Ishikawa (cell line): Measurements from ENCODE around the gene PTPN11.

Experiments used
- CEBPB ChIP-seq: IDR thresholded peaks from 2 replicates; pipeline ENCODE4 v1.6.1; 2012
- CREB1 ChIP-seq: IDR thresholded peaks from 2 replicates; pipeline ENCODE4 v1.6.1; 2012; ENCODE audit warnings: low read depth
- EGR1 ChIP-seq: IDR thresholded peaks from 2 replicates; pipeline ENCODE4 v1.6.1; 2012
- EP300 ChIP-seq: IDR thresholded peaks from 2 replicates; pipeline ENCODE4 v1.6.1; 2012; ENCODE audit warnings: borderline replicate concordance
- FOXM1 ChIP-seq: IDR thresholded peaks from 2 replicates; pipeline ENCODE4 v1.6.1; 2012; ENCODE audit warnings: low read depth, borderline replicate concordance
- MAX ChIP-seq: IDR thresholded peaks from 2 replicates; pipeline ENCODE4 v1.6.1; 2012
- NFIC ChIP-seq: IDR thresholded peaks from 2 replicates; pipeline ENCODE4 v1.6.1; 2012
- RAD21 ChIP-seq: IDR thresholded peaks from 2 replicates; pipeline ENCODE4 v1.6.1; 2012; ENCODE audit warnings: low read depth
- REST ChIP-seq: IDR thresholded peaks from 2 replicates; pipeline ENCODE4 v1.6.1; 2012; ENCODE audit warnings: low read depth, mild to moderate bottlenecking
- TAF1 ChIP-seq: IDR thresholded peaks from 2 replicates; pipeline ENCODE4 v1.6.1; 2012; ENCODE audit warnings: low read depth, mild to moderate bottlenecking
- TCF12 ChIP-seq: IDR thresholded peaks from 2 replicates; pipeline ENCODE4 v1.6.1; 2012; ENCODE audit warnings: low read depth
- TEAD4 ChIP-seq: IDR thresholded peaks from 2 replicates; pipeline ENCODE4 v1.6.1; 2012
- USF1 ChIP-seq: IDR thresholded peaks from 2 replicates; pipeline ENCODE4 v1.6.1; 2012
- YY1 ChIP-seq: IDR thresholded peaks from 2 replicates; pipeline ENCODE4 v1.6.1; 2012; ENCODE audit warnings: low read depth
- ZBTB7A ChIP-seq: IDR thresholded peaks from 2 replicates; pipeline ENCODE4 v1.6.1; 2012; ENCODE audit warnings: low read depth

Gene PTPN11

GRCh38 chr12:112418608-112419296 is at the start of gene PTPN11:
PTPN11 (plus strand) TSS chr12:112418947; CDS start chr12:112419112, 165 bp downstream.
- TF ChIP-seq CREB1 (peak; percentile 96), EGR1 (peak; percentile 74), RAD21 (no peak), USF1 (peak; percentile 23; the same call in 1 of the 2 replicates), YY1 (peak; percentile 84), TAF1 (peak; percentile 90), TCF12 (peak; percentile 42; the same call in 1 of the 2 replicates), MAX (peak; percentile 60), FOXM1 (no peak; the same call in 1 of the 2 replicates)

GRCh38 chr12:112370199-112370598 is 48.5 kb upstream of the PTPN11 start:
- TF ChIP-seq EP300 (no peak), CEBPB (no peak), RAD21 (no peak), ZBTB7A (no peak), REST (no peak), MAX (no peak), NFIC (no peak), EGR1 (no peak), TCF12 (no peak), CREB1 (no peak), USF1 (no peak), TEAD4 (no peak), YY1 (no peak), TAF1 (no peak), FOXM1 (no peak)

- TF ChIP-seq CEBPB (no peak), NFIC (no peak), RAD21 (no peak), TEAD4 (no peak), EP300 (no peak), ZBTB7A (no peak), MAX (no peak), FOXM1 (no peak), TCF12 (no peak), USF1 (no peak), EGR1 (no peak), CREB1 (no peak), TAF1 (no peak)
These were observed 47.8 kb upstream of the PTPN11 start for GRCh38 chr12:112370868-112371510.

- TF ChIP-seq REST, result no peak
- TF ChIP-seq USF1, result no peak
- TF ChIP-seq NFIC, result no peak
- TF ChIP-seq TEAD4, result no peak
These were observed 44.5 kb upstream of the PTPN11 start for GRCh38 chr12:112374166-112374740.

GRCh38 chr12:112375105-112375504 is 43.6 kb upstream of the PTPN11 start:
- TF ChIP-seq USF1, result no peak
- peak; percentile 38; the same call in 1 of the 2 replicates for TF ChIP-seq NFIC
